CD1c-positive myeloid dendritic cell (primary cell): ENCODE measurements around the gene NAA80.
"Not testable (repeated sequence)": the region's sequence is repeated elsewhere in the genome, so short reads cannot be mapped to it uniquely, and the experiment has no call there.

Experiments
- DNase-seq: peaks from one replicate; pipeline ENCODE4 v3.0.0-alpha.2; 2016; ENCODE audit errors: extremely low spot score

Gene NAA80

DNA sequence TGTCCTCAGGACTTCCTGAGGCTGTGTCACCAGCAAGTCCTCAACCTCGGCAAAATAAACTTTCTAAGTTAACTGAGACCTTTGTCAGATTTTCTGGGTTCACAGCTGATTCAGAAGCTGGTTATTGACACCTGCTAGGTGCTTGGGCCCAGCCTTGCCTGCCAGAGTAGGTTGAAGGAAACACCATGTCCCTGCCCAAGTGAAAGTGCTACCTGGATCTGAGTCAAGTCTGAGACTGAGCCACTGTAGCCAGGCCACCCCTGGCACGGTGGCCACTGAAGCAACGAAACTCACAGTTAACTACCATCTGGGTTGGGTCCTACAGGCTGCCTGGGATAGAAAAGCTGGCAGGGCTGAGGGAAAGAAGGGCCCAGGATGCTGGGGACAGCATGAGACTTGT, 15.1 kb upstream of the NAA80 start:
- DNase-seq = no peak

DNA sequence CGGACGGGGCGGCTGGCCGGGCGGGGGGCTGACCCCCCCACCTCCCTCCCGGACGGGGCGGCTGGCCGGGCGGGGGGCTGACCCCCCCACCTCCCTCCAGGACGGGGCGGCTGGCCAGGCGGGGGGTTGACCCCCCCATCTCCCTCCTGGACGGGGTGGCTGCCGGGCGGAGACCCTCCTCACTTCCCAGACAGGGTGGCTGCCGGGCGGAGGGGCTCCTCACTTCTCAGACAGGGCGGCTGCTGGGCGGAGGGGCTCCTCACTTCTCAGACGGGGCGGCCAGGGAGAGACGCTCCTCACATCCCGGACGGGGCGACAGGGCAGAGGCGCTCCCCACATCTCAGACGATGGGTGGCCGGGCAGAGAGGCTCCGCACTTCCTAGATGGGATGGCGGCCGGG, 12.8 kb upstream of the NAA80 start:
- DNase-seq = not testable (repeated sequence)

DNA sequence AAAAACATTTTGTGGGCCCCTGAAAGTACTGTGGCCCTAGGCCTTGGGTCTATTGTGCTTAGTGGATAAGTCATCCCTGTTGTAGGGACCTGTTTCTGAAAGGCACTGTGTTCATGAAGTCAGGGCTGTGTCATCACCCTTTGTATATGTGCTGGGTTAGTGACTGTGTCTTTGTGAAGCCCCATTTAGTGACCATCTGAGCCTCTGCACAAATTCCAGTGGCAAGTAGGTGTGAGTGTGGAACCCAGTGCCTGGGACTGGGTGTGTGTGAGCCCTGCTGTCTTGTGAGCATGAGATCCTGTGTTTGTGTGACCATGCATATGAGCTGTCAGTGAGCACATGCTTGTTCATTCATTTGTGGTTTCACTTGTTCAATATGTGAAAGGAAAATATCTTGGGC, 5.4 kb upstream of the NAA80 start:
- DNase-seq = no peak

DNA sequence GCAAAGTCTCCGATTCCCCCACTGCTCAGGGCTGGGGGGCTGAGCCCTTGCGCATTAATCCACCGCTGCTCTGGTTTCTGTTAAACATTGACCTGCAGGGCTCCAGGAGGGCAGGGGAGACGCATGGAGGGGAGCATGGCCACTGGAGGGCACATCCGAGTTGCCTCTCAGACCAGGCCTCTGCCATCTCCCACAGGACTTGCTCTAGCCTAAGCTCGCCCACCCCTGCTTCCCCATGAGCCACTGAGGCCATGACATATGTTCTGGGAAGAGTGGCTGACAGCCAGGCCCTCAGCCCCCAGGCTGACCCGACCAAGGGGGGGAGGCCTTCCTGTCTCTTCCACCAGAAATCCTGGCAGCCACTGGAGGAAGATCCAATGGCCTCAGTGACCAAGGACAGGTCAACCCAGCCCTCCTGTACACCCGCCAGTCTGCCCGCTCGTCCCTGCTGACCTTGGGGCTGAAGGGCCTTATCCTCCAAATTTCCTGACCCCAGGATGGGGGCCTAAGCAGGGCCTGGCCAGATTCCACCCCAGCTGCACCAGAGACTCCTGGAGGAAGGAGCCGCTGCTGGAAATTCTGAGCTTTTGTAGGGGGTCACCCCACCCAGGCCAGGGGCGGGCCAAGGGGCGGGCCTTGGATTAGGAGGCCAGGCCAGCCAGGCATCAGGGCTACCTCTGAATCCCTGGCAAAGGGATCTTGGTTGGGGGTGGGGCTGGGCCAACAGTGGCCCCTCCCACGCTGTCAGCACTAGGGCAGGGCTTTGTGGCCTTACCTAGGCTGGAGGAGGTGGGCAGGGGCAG, 4.0 kb upstream of the NAA80 start, which contains the start of gene HYAL1:
TSS of gene HYAL1 (minus strand) at position 562 of the 803 bp plus-strand sequence. CDS start 618 bp downstream, outside the sequence.
- no peak for DNase-seq

DNA sequence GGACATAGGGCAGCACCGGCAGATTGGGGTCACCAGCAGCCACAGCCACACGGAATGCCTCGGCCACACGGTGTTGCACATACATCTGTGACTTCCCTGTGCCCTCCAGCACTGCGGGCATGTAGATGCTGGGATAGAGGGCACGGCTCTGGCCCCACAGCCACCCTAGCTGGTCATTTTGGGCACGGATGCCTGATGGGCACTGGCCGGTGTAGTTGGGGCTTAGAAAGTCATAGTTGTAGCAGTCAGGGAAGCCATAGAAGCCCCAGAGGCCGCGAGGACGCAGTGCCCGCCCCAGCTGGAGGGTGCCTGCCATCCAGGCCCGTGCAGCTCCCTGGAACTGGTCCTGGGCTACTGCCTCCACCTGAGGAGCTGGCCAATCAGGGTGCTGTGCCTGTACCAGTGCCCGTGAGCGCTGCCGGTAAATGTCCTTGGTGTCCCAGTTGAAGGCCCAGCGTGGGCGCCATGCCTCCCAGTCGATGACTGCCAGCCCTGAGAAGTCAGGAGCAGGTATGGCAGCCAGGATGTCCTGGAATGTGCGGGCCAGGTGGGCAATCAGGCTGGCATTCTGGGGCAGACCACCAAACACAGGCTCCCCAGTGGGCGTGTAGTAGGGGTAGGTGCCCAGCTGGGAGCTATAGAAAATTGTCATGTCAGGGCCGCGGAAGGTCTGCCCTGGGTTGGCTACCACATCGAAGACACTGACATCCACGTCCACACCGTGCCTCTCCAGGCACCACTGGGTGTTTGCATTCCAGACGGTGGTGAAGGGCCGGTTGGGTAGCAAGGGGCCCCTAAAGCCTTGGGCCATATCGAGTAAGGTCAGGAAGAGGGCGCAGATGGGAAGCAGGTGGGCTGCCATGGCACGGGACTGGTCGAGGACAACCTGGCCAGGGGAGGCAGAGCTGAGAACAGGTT, 3.1 kb upstream of the NAA80 start:
- DNase-seq = no peak

DNA sequence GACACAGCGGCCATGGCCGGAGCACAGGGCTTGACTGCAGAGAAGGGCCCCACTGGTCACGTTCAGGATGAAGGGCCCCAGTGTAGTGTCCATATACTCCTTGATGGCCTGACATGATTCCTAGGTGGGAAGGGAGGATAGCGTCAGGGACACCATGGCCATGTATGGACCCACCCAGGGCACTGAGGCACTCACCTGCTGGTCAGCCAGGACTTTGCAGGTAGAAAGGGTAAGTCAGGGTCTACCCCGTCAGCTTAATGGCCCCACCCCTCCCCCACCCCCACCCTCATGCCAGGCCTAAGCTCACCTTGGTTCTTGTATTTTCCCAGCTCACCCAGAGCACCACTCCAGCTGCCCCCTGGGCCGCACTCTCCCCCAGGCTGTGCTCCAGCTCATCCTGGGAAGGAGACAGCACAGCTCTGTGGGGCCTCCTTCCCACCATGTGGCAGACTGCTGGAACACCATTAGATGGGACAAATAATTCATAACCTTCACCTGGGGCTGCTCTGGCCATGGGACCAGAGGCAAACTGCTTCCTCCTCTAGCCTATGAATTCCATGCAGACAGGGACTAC, 1.6 kb upstream of the NAA80 start:
- no peak for DNase-seq

DNA sequence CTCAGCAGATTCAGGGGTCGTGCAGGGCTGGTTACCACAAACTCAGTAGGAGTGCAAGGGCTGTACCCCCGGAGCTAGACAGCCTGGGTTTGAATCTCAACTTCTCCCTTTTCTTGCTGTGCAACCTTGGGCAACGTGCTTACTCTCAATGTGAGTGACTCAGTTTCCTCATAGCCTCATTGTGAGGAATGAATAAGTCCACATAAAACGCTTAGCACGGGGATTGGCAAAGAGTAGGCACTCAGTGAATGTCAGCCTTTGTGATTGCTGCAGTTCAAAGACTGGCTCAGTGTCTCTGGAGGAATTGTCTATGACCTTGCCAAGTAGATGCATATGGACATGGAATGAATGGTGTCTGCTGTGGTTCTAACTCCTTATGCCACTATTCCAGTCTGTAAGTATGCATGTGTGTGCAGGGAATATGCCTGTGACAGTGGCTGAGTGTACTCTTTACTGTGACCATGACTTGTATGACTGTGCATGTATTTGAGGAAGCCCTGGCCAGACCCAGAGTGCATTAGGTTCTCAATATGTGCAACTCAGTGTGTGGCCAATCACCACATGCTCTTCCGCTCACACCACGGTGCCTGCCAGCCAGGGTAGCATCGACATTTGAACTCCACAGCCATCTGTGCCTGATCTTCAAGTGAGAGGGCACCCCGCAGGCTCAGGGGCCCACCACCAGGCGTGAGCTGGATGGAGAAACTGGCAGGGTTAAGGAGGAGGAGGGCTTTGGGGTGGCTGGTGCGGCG, 900 bp upstream of the NAA80 start:
- peak; percentile 89 for DNase-seq

DNA sequence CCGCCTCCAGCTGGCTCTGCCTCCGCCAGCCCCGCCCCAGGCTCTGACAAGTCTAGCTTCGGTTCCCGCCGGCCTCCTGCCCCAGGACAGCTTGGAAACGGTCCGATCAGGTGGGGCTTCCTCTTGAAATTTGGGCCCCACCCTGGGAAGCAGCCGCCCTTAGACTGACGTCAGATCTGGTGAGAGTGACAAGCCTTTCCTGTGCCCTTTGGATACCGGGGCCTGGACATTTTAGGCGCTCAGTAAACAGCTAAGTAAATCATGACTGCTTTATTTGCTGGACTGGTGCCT, 378 bp upstream of the NAA80 start:
- no peak for DNase-seq

DNA sequence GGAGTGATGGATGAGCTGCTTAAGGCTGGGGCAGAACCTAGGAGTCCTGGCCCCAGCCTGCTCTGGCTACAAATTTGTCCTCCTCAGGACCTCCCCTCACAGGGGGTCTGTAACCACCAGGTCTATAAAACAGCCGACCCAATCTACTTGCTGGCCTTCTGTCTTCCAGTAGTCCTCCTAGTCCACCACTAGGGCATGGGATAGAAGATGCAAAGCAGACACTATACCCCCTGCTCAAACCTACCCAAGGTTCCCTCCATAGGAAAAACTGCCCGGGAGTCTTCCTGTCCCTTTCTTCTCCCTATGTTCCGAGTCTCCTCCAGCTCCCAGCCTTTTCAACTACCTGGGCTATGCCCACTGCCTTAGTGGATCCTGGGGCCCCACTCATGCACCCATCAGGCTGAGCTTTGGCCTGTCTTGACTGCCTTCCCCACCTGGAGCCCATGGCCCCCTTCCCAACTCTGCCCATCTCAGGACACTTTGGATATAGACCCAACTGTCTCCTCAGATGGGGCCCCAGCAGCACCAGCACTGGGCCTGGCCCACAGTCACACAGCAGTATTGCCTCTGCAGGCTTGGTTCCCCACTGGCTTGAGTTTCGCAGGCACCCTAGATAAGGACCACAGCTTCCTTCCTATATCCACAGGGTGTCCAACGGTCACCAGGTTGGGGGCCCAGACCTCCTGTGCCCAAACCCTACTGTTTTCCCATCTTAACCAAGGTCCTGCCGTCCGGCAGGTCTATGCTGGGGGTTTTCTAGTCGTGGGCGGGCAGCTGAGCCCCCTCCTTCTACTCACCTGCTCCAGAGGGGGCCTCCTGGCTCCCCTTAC, 1.1 kb downstream of the NAA80 start:
- DNase-seq = no peak

DNA sequence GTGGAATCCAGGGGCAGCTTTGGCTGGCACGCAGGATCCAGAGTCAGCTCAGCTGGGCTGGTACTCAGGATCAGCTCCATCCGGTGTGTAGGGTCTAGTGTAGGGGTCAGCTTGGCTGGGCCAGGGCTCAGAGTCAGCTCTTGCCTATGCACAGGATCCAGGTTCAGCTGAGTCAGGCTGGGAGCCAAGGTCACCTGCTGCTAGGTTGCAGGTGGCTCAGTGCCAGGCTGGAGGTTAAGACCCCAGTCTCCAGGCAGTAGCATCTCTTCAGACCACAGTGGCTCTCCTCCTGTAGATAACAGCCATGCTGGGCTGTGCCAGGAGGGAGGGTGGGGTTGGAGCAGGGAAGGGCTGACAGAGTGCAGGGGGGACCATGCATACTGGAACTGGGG, 1.8 kb downstream of the NAA80 start:
- DNase-seq = no peak

DNA sequence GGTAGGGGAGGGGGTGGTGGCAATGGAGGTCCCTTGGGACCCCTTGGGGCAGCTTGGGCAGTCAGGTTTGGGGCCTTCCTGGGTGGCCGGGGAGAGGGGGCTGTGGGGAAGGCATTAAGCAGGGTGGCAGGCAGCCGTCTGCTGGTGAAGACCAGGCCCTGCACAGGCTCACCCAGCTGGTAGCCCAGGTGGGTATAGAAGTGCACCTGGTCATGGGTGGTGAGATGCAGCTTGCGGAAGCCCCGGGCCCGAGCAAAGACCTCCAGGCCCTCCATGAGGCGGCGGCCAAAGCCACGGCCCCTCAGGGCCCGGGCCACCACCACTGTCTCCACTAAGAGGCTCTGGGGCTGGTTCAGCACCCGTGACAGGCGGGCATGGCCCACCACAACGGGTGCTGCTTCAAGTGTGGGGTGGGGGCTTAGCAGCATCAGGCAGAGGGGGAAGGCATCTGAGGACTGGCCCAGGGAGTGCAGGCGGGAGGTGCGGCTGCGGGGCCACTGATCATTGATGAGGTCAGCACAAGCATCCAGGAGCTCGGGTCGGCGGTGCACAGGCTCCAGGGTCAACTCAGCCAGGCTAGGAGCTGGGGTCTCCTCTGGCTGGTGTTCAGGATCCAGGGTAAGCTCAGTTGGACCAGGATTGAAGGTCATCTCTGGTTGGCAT, 2.4 kb downstream of the NAA80 start:
- DNase-seq = no peak

DNA sequence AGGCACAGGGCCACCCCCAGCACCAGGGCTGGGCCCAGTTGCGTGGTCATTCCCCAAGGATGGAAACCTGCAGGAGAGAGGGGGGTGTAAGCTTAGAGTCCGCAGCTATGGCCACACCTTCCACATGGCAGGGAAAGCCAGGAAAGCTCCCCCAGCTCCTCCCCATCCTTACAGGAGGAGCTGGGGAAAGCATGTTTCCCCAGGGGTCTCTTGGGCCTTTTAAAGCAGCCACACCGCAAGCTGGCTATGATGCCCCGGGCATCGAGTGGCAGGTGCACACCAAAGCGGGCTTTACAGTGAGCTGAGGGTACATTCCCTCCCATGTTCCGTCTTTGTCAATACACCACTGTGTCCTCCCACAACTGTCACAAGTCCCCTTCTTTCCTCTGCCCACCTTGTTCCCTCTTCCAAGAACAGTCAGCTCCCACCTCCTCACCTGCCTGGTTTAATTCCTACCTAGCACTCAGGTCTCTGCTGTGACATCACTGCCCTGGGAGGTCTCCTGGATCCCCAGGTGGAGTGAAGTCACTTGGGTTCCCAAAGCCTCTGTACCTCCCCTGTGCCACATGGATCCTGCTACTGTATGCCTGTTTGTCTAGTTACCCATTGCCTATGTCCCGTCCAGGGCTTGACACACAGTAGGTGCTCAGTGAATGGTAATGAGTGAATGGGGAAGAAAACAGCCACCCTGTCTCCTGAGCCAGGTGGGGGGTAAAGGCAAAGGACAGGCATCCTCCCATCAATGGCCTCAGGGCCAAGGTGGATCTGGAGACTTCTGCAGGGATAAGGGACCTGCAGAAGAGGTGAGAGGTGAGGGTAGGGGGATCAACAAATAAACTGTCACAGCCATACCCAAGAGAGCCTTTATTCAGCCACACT, 3.4 kb downstream of the NAA80 start:
- no peak for DNase-seq

DNA sequence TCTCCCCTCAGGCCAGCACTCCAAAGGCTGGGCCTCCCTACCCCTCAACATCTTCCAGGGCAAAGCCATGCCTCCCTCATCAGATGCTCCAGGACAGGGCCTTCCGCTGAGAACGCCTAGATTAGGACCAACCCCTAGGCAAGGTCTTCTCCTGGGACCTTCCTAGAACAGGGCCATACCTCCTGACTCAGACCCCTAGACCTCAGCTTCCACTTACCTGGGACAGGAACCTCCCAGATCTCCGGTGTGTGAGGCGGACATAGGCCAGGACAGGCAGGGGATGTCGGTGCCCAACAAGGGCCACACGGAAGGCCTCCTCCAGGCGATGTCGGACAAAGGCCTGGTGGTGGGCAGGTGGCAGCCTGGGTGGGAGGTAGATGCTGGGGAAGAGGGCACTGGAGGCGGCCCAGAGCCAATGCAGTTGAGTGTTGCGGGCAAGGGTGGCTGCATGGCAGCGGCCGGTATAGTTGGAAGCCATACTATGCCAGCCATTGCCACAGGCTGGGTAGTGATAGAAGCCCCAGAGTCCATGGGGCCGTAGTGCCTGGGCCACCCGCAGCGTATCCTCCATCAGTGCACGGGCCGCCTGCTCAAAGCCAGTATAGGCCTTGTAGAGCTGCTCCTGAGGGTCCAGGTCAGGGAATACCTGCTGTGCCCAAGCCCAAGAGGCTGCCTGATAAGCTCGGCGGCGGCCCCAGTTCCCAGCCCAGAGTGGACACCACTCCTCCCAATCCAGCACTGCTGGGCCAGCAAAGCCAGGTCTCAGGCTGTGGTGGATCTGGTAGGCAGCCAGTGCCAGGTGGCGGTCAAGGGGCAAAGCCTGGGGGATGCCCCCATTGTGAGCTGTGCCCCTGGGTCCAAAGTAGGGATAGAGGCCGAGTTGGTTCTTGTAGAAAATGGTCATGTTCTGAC, 4.5 kb downstream of the NAA80 start:
- DNase-seq = no peak

DNA sequence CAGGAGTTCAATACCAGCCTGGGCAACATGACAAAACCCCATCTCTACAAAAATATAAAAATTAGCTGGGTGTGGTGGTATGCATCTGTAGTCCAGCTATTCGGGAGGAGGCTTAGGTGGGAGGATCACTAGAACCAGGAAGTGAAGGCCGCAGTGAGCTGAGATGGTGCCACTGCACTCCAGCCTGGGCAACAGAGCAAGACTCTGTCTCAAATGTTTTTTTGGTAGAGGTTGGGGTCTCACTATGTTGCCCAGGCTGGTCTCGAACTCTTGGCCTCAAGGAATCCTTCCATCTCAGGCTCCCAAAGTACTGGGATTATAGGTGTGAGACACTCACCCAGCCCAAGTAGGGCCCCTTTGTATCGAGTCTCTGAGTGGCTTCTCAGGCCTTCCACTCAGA, 5.1 kb downstream of the NAA80 start:
- no peak for DNase-seq

DNA sequence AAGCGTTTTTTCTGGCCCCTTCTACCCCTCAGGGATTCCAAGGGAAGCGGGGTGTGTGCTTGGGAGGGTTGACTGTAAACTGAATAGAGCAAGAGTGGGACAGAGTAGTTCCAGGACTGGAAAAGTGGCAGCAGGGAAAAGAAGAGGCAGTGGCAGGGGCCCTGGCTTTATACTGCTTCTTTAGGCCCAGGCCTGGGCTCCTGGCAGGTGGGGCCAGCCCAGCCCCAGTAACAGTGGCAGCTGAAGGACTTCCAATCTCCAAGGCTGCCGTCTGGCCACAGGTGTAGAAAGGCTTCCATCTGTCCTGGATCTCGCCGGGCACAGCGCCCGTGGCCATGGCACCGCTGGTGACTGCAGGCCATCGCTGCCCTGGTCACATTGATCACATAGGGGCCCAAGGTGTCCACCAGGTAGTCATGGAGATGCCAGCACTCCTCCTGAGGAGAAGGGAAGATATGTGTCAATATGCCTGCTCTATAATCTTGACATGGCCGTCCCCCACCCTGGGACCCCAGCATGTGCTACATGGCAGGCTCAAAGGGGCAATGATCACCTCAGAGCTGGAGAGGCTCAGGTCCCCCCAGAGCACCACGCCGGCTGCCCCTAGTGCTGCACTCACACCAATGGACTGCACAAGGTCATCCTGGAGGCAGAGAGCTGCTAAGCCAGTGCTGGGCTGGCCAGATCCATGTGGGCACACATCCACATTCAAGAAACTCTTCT, 6.0 kb downstream of the NAA80 start:
- no peak for DNase-seq

DNA sequence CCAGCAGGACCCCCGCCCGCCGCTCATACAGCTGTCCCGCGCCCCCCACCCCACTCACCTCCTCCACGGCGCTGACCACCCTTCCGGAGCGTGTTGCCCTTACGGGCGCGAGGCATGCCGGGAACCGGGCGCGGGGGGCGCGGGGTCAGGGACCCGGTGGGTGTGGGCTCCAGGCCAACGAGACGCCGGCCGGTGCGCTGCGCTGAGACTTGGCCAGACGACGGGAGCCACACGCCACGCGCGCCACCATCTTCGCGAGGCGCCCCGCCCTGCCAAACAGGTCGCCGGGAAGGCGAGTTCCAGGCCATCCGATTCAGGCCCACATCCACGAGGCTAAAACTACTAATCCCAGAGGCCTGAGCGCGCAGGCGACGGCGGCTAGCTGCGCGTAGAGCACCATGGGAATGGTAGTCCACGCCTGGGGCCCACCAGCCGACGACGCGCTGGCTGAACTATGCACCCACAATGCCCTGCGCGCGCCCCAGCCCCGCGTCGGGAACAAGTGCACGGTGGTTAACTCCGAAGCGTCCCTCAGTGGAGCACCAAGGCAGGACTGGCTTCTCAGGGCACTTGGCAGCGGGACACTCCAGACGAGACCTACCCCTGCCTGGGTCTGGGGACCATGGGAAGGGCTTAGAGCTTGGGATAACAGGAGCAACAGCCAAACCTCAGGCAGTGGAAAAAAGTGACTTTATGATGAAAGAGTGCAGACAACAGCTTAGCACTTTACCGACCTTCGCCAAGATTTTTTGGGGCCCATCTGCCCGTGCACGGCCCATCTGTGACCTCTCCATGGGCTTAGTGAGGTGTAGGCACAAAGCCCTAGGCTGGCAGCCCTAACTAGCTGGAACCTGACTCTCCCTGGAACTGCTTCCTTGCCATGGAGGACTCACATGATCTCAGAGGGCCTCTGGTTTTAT, 6.8 kb downstream of the NAA80 start, which contains the start of gene IFRD2:
TSS of gene IFRD2 (minus strand) at position 271 of the 920 bp plus-strand sequence. CDS start at position 116, 155 bp downstream.
- DNase-seq = peak; percentile 98
